ENCODE measurements around the gene PEF1. TPM values are rescaled to one million over a fixed set of nuclear protein-coding genes. Genes with fewer than 3 reads are reported as not detected.

PEF1 gene, protein sequence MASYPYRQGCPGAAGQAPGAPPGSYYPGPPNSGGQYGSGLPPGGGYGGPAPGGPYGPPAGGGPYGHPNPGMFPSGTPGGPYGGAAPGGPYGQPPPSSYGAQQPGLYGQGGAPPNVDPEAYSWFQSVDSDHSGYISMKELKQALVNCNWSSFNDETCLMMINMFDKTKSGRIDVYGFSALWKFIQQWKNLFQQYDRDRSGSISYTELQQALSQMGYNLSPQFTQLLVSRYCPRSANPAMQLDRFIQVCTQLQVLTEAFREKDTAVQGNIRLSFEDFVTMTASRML
- total RNA-seq = 115 and 124 TPM in 2 replicates

DNA sequence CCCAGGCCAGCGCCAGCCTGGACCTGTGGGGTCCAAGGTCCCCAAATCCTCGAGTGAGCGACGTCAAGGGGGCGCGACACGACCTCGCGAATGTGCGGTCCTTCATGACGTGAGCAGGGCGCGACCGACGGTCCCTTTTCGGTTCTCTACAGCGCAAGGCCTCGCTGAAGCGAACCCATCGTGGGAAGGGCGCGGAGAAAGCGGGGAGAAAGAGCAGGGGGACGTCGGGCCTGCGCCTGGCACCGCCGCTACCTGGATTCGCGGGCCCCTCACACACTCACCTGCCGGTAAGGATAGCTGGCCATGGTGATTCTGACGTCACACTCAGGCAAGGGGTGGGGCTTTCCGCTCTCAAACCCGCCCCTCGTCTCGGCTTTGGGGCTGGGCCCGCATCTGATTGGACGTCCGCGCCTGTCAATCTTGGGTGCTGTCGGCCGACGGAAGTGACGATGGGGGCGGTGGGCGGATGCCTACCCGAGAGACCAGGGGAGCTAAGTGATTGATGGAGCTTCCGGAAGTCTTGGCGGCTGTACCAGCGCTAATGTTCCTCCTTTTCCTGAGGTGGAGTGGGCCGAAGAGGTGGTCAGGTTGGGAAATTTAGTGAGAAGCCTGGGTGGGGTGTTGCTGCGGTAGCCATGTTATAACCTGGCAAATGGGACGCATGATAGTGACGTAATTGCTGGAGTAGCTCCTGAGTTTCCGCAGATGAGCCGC lies at the start of gene PEF1:
Gene PEF1 (minus strand): TSS at position 317 of the 714 bp plus-strand sequence. CDS start 12 bp downstream, at position 305.

DNA sequence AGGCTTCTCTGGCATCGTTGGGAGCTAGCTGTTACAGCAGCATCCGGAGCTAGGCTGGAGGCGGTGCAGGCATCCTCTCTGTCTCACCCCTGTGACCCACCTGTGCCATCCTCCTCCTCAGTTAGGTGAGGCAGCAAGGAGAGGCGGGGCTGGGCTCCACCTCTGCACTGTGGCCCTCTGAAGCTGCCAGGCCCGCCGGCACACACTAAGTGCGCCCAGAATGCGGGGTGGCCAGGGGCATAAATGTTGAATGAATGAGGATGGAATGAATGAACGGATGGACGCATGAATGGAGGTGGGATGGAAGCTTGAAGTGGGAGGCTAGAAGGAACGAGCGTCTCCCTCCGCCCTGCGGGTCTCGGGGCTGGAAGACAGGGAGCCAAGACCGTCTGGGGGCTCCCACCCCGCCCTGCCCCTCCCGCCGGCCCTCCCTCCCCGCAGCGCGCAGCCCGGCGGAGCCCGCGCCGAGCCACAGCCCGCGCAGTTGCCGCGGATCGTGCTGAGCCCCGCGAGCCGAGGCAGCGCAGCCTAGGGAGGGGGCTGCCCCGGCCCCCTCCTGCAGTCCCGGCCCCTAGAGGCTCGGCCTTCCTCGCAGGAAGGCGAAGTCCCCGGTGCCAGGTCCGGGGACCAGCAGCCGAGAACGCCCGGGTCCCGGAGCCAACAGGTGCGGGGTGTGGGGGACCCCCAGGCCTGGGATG lies 27.3 kb downstream of the PEF1 start, which contains the start of gene HCRTR1:
Gene HCRTR1 (plus strand): TSS at position 472 of the 698 bp plus-strand sequence. CDS start 1,504 bp downstream, outside the sequence.

Other genes with a start within 250 kb of the PEF1 start
- 57.4 and 73.0 TPM in 2 replicates for gene SERINC2, start 231.7 kb downstream of the PEF1 start, total RNA-seq
- 278 and 352 TPM in 2 replicates for gene TINAGL1, start 68.4 kb downstream of the PEF1 start, total RNA-seq
- gene HCRTR1, start 27.2 kb downstream of the PEF1 start, total RNA-seq = not detected in 2 replicates
- gene COL16A1, start 59.1 kb upstream of the PEF1 start, total RNA-seq = 16.5 and 68.8 TPM in 2 replicates
- gene ADGRB2, start 119.5 kb upstream of the PEF1 start, total RNA-seq = 11.7 and 39.0 TPM in 2 replicates
- gene SPOCD1, start 171.1 kb upstream of the PEF1 start, total RNA-seq = 24.7 and 55.7 TPM in 2 replicates